Measurements from ENCODE around the gene RBPJL. TPM values are rescaled to one million over a fixed set of nuclear protein-coding genes. Genes with fewer than 3 reads are reported as not detected.

RBPJL gene
- total RNA-seq, 1 donor from 2014 or later = not detected

- Mint-ChIP-seq H3K4me1 (no peaks in the 10 kb centered on the region), H3K27me3 (ENCODE audit: low read depth) (peaks cover 2% of the 10 kb centered on the region), H3K4me3 (no peak overlapping the region), H3K27ac (ENCODE audit: unreplicated experiment) (no peak overlapping the region), H3K36me3 (ENCODE audit: low read depth) (no peaks in the 10 kb centered on the region), H3K9me3 (no peaks in the 10 kb centered on the region)
- TF ChIP-seq, protein P1, sequence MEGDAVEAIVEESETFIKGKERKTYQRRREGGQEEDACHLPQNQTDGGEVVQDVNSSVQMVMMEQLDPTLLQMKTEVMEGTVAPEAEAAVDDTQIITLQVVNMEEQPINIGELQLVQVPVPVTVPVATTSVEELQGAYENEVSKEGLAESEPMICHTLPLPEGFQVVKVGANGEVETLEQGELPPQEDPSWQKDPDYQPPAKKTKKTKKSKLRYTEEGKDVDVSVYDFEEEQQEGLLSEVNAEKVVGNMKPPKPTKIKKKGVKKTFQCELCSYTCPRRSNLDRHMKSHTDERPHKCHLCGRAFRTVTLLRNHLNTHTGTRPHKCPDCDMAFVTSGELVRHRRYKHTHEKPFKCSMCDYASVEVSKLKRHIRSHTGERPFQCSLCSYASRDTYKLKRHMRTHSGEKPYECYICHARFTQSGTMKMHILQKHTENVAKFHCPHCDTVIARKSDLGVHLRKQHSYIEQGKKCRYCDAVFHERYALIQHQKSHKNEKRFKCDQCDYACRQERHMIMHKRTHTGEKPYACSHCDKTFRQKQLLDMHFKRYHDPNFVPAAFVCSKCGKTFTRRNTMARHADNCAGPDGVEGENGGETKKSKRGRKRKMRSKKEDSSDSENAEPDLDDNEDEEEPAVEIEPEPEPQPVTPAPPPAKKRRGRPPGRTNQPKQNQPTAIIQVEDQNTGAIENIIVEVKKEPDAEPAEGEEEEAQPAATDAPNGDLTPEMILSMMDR (conservative IDR thresholded peaks at IDR 0.05) = no peak
- no peak for DNase-seq (ENCODE audit: low read depth, low spot score)
These were observed 48.0 kb downstream of the RBPJL start for GRCh38 chr20:45354423-45355208.

GRCh38 chr20:45355209-45356084 is 48.8 kb downstream of the RBPJL start:
- DNase-seq (ENCODE audit: low read depth, low spot score) = no peak
- Mint-ChIP-seq H3K4me1 (no peaks in the 10 kb centered on the region), H3K27me3 (ENCODE audit: low read depth) (peaks cover 2% of the 10 kb centered on the region), H3K36me3 (ENCODE audit: low read depth) (no peaks in the 10 kb centered on the region), H3K9me3 (no peaks in the 10 kb centered on the region), H3K27ac (ENCODE audit: unreplicated experiment) (no peak overlapping the region), H3K4me3 (no peak overlapping the region)
- TF ChIP-seq, protein P1 (conservative IDR thresholded peaks at IDR 0.05) = no peak

DNA sequence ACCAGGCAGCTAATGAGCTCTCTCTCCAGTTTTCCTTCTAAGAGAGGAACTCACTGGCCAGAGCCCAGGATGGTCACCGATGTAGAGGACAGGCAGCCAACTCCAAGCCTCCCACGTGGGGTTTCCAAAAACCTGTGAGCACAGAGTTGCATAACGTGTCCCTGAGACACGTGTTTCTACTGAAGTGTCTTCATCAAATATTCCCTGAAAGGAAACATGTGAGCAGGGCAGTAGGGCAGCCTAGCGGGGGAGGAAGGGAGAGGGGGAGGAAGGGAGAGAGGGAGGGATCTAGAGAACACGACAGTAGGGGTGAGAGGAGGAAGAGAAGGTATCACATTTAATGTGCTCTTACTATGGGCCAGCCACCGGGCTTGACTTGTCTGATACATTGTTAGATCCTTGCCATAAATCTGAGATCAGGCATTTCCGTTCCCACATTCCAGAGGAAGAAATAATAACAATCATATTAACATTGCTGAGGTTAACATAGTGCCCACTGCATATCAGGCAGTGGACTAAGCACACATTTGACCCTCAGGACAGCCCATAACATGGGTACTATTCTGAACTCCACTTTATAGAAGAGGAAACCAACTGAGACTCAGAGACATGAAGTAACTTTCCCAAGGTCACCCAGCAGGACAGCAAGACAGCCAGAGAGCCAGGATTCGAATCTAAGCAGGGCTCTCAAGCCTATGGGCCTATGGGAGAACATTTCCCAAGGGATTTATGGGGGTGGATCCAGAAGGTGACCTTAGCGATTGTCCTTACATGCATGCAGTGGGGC is 51.8 kb downstream of the RBPJL start:
- Mint-ChIP-seq H3K27me3 (ENCODE audit: low read depth) (no peaks in the 10 kb centered on the region), H3K4me3 (no peak overlapping the region), H3K36me3 (ENCODE audit: low read depth) (no peaks in the 10 kb centered on the region), H3K27ac (ENCODE audit: unreplicated experiment) (no peak overlapping the region), H3K4me1 (peaks cover 6% of the 10 kb centered on the region), H3K9me3 (no peaks in the 10 kb centered on the region)
- TF ChIP-seq, protein P1 (conservative IDR thresholded peaks at IDR 0.05) = no peak
- DNase-seq (ENCODE audit: low read depth, low spot score) = no peak

DNA sequence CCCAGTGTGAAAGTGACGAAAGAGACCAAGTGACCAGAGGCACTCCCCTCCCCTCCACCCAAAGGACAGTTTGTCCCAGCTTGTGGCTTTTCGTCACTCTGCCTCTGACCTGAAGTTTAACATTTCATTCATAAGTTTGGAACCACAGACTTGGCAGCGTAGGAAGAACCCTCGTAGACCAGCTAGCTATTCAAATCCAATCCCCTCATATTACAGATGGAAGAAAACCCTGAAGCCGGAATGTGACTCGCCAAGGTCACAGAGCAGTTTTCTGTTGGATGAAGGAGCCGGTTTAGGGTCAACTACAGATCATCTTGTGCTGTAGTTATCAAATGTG is 52.4 kb downstream of the RBPJL start:
- no peak for DNase-seq (ENCODE audit: low read depth, low spot score)
- Mint-ChIP-seq H3K36me3 (ENCODE audit: low read depth) (no peaks in the 10 kb centered on the region), H3K4me3 (no peak overlapping the region), H3K27ac (ENCODE audit: unreplicated experiment) (no peak overlapping the region), H3K4me1 (peaks cover 11% of the 10 kb centered on the region), H3K27me3 (ENCODE audit: low read depth) (no peaks in the 10 kb centered on the region), H3K9me3 (no peaks in the 10 kb centered on the region)
- TF ChIP-seq, protein P1 (conservative IDR thresholded peaks at IDR 0.05) = no peak

DNA sequence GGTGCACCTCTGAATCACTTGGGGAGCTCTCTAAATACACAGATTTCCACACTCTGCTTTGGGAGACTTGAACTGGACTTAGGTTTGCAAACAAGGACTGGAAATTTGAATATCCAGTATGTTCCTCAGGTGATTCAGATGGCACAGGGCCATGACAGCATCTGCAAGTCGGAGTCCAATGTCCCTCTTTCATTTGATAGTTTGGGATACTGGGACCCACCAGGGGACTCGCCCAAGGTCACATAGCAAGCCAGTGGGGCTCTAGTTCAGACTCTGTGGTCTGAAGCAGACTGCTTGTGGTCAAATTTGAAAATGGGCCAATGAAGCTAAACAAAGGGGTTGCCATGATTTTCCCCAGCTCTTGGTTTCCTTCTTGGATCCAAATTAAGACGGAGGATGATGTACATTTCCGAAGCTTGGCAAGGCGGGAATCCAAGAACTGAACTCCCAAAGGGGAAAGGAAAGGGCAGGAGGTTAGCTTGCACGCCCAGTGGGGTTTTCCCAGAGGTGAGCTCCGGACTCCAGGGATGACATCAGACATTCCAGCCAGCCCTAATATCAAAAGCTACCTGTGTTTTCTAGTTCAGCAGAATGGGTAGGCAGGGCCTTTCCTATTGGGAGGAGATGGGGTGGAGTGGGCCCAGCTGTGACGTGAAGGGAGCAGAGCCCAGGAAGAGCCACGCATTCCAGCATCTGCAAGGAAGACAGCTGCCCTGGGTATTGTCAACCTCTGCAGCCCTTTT is 52.9 kb downstream of the RBPJL start:
- H3K4me3 Mint-ChIP-seq = no peak overlapping the region
- TF ChIP-seq, protein P1 (conservative IDR thresholded peaks at IDR 0.05) = no peak
- no peaks in the 10 kb centered on the region for H3K27me3 Mint-ChIP-seq (ENCODE audit: low read depth)
- H3K36me3 Mint-ChIP-seq (ENCODE audit: low read depth) = no peaks in the 10 kb centered on the region
- no peak for DNase-seq (ENCODE audit: low read depth, low spot score)
- no peak overlapping the region for H3K27ac Mint-ChIP-seq (ENCODE audit: unreplicated experiment)
- no peaks in the 10 kb centered on the region for H3K9me3 Mint-ChIP-seq
- H3K4me1 Mint-ChIP-seq = peaks cover 14% of the 10 kb centered on the region
